ENCODE measurements around the gene ZNF543.

DNA sequence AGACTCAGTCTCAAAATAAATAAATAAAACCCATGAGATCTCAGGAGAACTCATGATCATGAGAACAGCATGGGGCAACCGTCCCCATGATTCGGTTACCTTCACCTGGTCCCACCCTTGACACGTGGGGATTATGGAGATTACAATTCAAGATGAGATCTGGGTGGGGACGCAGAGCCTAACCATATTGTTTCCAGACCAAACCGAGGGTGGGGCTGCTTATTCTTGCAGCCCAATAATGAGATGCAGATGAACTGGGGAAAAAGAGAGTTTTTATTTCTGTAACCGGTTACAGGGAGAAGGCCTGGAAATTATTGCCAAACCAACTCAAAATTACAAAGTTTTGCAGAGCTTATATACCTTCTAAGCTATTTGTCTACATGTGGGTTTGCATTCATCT is 55.9 kb downstream of the ZNF543 start:
- TF ChIP-seq, protein P1, sequence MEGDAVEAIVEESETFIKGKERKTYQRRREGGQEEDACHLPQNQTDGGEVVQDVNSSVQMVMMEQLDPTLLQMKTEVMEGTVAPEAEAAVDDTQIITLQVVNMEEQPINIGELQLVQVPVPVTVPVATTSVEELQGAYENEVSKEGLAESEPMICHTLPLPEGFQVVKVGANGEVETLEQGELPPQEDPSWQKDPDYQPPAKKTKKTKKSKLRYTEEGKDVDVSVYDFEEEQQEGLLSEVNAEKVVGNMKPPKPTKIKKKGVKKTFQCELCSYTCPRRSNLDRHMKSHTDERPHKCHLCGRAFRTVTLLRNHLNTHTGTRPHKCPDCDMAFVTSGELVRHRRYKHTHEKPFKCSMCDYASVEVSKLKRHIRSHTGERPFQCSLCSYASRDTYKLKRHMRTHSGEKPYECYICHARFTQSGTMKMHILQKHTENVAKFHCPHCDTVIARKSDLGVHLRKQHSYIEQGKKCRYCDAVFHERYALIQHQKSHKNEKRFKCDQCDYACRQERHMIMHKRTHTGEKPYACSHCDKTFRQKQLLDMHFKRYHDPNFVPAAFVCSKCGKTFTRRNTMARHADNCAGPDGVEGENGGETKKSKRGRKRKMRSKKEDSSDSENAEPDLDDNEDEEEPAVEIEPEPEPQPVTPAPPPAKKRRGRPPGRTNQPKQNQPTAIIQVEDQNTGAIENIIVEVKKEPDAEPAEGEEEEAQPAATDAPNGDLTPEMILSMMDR (IDR thresholded peaks at IDR 0.05), result no peak
- TF ChIP-seq POLR2A (IDR thresholded peaks at IDR 0.05), result no peak
